GM19193 (cell line): ENCODE data around the gene HPN.

Experiments
- POLR2A ChIP-seq: IDR thresholded peaks from 4 replicates; pipeline ENCODE4 v1.6.1; 2011; ENCODE audit not compliant: insufficient read depth, insufficient read length; ENCODE audit errors: extremely low read depth

HPN gene

DNA sequence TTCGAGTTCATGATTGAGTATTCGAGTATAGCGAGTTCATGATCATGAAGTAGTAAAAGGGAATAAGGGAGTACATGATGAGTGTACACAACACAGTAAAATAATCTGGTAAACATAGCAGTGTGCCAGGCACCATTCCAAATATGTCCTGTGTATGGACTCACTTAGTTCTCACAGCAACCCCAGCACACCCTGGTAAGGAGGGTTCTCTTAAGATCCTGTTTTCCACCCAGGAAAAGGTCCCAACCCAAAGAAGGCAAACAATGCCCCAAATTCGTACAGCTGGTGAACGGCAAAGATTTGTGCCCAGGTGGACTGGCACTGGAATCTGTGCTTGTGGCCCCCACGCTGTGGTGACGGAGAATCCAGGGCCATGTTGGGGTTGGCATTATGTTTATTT is 21.4 kb downstream of the HPN start:
- no peak for TF ChIP-seq POLR2A

- no peak for TF ChIP-seq POLR2A
Measured at GRCh38 chr19:35063940-35064818, 22.7 kb downstream of the HPN start.

DNA sequence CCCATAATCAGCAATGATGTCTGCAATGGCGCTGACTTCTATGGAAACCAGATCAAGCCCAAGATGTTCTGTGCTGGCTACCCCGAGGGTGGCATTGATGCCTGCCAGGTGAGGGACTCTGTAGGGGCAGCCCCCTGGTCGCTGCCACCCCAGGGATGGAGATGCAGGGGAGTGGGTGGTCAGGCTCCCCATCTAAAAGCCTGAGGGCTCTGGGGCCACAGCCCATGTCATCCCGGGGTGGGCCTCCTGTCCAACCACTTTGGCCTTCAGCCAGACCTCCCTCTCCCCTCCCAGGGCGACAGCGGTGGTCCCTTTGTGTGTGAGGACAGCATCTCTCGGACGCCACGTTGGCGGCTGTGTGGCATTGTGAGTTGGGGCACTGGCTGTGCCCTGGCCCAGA is 24.1 kb downstream of the HPN start:
- TF ChIP-seq POLR2A: no peak

DNA sequence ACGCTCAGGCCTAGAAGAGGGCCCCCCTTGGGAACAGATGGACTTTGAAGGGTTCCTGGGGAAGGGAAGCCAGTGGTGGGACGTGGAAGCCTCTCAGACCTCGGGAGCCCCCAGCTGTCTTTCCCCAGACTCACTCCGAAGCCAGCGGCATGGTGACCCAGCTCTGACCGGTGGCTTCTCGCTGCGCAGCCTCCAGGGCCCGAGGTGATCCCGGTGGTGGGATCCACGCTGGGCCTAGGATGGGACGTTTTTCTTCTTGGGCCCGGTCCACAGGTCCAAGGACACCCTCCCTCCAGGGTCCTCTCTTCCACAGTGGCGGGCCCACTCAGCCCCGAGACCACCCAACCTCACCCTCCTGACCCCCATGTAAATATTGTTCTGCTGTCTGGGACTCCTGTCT is 24.6 kb downstream of the HPN start:
- no peak for TF ChIP-seq POLR2A

GRCh38 chr19:35066691-35067563 is 25.4 kb downstream of the HPN start:
- no peak for TF ChIP-seq POLR2A

GRCh38 chr19:35068941-35069634 is 27.6 kb downstream of the HPN start:
- no peak for TF ChIP-seq POLR2A

DNA sequence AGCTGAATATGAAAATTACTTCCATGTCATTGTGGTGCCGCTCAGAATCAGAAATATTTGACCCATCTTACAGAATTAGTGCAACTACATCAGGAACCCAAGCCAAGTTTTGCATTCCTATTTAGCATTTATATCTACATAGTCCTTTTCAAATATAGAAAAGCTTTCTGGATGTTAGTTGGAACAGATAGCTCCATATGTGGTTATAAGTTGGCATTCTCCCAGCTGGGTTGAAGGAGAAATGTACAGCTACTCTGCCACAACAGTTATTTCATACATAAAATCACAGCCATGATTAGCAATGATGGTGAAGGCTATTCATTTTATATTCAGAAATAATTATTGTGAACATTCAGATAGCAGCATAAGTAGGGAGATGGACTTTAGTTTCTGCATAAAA is 28.2 kb downstream of the HPN start:
- TF ChIP-seq POLR2A: no peak

- TF ChIP-seq POLR2A: no peak
Measured at GRCh38 chr19:35070471-35070870, 28.9 kb downstream of the HPN start.

GRCh38 chr19:35073516-35073915 is 32.0 kb downstream of the HPN start:
- no peak for TF ChIP-seq POLR2A

GRCh38 chr19:35073941-35074340 is 32.4 kb downstream of the HPN start:
- TF ChIP-seq POLR2A: no peak

DNA sequence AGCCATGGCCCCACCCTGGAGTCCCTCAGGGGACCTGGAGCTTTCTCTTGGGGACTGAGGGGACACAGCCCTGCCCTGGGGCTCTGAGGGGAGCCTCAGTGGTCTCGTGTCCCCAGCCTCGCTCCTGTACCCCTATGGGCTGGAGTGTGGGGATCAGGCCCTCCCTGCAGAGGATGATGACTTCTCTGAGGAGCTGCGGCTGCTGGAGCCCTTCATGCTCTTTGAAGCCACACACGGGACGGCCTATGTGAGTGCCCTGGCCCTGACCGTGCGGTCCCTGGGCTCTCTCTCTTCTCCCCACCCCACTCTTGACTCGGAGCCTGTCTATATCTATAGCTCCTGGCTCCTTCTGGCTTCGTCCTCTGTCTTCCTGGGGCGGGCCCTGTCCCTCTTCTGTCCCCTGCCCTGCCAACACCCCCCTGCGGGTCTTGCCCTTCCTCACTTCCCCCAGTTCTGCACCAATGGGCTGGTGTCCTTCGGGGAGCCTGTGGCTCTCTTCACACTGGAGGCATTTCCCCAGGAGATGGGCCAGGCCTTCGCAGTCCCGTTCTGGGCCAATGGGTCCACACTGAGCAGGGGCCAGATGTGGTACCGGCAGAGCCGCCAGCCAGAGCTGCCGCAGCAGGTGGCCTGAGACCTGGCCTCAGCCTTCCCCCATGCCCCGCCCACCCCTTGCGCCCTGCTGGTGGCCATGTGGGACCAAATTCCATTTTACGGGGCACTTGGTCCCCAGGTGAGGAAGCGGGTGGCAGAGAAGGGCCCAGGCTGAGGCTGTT is 33.1 kb downstream of the HPN start:
- TF ChIP-seq POLR2A: no peak

DNA sequence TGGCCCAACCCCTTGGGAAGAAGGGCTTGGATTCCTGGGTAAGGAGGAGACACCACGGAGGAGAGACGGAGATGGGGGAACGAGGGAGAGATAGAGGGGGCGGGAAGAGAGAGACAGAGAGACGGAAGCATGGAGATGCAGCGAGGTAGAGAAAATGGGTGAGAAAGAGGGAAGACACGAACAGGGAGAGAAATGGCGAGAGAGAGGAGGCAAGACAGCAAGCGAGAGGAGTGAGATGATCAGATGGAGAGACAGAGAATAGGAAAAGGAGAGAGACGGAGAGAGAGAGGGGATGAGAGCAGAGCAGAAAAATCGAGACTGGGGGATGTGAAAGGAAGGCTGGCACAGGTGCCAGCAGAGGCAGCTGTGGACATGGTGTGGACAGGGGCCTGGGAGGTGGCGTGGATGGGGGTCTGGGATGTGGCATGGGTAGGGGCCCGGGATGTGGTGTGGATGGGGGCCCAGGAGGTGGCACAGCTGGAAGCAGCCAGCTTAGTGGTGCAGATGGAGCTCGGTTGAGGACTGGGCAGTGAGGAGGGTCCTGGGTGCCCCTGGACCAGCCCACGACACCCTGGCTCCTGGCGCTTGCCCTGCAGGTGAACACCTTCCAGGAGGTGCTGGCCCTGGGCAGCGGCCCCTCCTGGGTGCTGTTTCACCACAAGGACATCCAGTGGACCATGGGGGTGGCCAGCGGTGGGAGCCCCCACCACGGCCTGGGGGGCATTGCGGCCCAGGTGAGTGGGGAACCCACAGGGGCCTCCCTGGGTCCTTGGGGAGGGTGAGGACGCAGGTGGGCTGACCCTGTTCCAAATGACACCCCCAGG is 33.9 kb downstream of the HPN start:
- TF ChIP-seq POLR2A: no peak

DNA sequence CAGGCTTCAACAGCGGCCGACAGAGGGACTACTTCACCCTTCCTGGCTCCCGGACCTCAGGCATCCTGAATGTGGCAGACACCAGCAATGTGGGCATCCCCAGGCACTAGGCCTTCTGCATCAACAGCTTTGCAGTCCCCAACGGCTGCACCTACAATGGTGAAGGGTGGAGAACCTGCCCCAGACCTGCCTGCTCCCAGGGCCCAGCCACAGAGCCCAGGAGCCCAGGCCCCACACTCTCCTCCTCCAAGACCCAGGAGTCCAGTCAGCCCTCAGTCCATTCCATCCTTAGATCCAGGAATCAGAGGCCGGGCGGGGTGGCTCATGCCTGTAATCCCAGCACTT is 34.5 kb downstream of the HPN start:
- TF ChIP-seq POLR2A: no peak

DNA sequence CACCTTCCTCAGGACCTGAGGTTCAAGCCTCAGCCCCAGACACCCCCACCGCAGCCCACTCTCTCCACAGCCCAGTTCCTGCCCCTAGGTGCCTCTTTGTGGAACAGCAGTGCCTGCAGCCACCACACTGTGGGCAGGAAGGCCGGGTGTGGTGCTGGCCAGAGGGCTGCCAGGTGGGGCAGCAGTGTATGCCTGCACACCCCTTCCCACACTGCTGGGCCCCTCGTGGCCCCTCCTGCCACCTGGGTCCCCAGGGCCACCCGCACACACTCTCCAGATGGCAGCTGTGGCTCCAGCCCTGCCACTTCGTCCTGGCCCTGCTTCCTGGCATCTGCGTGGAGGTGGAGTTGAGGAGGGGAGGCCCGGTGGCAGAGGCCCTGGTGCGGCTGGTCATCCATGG is 35.1 kb downstream of the HPN start:
- no peak for TF ChIP-seq POLR2A
